Activated T-helper 1 cell treated with Interleukin-2 at 50 U/mL for 16 hours (primary cell): Measurements from ENCODE around the gene CDC42EP3.

Experiments
- DNase-seq: peaks from one replicate; pipeline ENCODE4 v3.0.0-alpha.2; 2020; ENCODE audit warnings: low read depth

CDC42EP3 gene

GRCh38 chr2:37618326-37618725 is 53.1 kb downstream of the CDC42EP3 start:
- DNase-seq: no peak

- no peak for DNase-seq
Measured at GRCh38 chr2:37617119-37617892, 54.1 kb downstream of the CDC42EP3 start.

- DNase-seq: no peak
Measured at GRCh38 chr2:37616677-37617005, 54.8 kb downstream of the CDC42EP3 start.

GRCh38 chr2:37615804-37616676 is 55.4 kb downstream of the CDC42EP3 start:
- DNase-seq: peak; percentile 62

- DNase-seq: no peak
Measured at GRCh38 chr2:37614061-37614738, 57.2 kb downstream of the CDC42EP3 start.

GRCh38 chr2:37612382-37612781 is 59.1 kb downstream of the CDC42EP3 start:
- DNase-seq: no peak

GRCh38 chr2:37610638-37611289 is 60.7 kb downstream of the CDC42EP3 start:
- DNase-seq: no peak

- no peak for DNase-seq
Measured at GRCh38 chr2:37609782-37610181, 61.7 kb downstream of the CDC42EP3 start.

- DNase-seq: no peak
Measured at GRCh38 chr2:37604716-37605115, 66.7 kb downstream of the CDC42EP3 start.

GRCh38 chr2:37602702-37603101 is 68.7 kb downstream of the CDC42EP3 start:
- DNase-seq: no peak

GRCh38 chr2:37602040-37602439 is 69.4 kb downstream of the CDC42EP3 start:
- no peak for DNase-seq

GRCh38 chr2:37601569-37601968 is 69.9 kb downstream of the CDC42EP3 start:
- DNase-seq: no peak

- DNase-seq: no peak
Measured at GRCh38 chr2:37600735-37601134, 70.7 kb downstream of the CDC42EP3 start.

GRCh38 chr2:37599688-37600525 is 71.5 kb downstream of the CDC42EP3 start:
- DNase-seq: peak; percentile 74

- no peak for DNase-seq
Measured at GRCh38 chr2:37593694-37594093, 77.7 kb downstream of the CDC42EP3 start.

GRCh38 chr2:37593024-37593423 is 78.4 kb downstream of the CDC42EP3 start:
- no peak for DNase-seq
